Fibroblast of lung (primary cell): Measurements from ENCODE around the gene DGLUCY.

Experiments used
- EZH2 ChIP-seq: IDR thresholded peaks from 2 replicates; pipeline ENCODE4 v1.5.1; 2012; ENCODE audit warnings: low read length, control low read depth, mild to moderate bottlenecking; ENCODE audit errors: missing control alignments
- TF ChIP-seq, protein P1 (sequence below), 2 donors: IDR thresholded peaks in 1 of 2; conservative IDR thresholded peaks in 1 of 2; 1 replicate in 1 of 2; 2 replicates in 1 of 2; pipeline ENCODE4 v1.5.1; 2011 to 2012; ENCODE audit warnings: low read length in 2 of 2, control low read depth in 1 of 2, inconsistent platforms in 1 of 2, low read depth in 1 of 2, mild to moderate bottlenecking in 1 of 2

DNA sequence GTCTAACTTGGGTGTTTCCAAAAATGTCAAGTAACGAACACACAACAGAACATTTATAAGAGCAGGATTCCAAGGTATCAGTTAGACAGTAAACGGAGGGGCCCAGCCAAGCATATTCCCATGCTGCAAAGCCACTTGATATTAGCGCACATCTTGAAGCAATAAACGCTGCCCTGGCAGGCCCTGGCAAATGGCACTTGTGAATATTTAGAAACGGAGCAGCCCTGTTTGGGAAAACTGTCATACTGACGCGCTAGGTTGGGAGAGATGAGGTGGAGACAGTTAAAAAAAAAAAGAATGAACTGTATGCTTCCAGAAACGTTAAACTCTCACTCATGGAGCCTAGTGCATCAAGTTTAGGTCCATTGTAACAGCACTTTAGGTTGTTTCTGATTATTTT is 9.3 kb downstream of the DGLUCY start:
- TF ChIP-seq, protein P1, sequence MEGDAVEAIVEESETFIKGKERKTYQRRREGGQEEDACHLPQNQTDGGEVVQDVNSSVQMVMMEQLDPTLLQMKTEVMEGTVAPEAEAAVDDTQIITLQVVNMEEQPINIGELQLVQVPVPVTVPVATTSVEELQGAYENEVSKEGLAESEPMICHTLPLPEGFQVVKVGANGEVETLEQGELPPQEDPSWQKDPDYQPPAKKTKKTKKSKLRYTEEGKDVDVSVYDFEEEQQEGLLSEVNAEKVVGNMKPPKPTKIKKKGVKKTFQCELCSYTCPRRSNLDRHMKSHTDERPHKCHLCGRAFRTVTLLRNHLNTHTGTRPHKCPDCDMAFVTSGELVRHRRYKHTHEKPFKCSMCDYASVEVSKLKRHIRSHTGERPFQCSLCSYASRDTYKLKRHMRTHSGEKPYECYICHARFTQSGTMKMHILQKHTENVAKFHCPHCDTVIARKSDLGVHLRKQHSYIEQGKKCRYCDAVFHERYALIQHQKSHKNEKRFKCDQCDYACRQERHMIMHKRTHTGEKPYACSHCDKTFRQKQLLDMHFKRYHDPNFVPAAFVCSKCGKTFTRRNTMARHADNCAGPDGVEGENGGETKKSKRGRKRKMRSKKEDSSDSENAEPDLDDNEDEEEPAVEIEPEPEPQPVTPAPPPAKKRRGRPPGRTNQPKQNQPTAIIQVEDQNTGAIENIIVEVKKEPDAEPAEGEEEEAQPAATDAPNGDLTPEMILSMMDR (conservative IDR thresholded peaks at IDR 0.05 in 1 of 2, IDR thresholded peaks at IDR 0.05 in 1 of 2; ENCODE audit: low read depth in 1 of 2, low read length in 2 of 2), result no peak
- no peak for TF ChIP-seq EZH2
